Measurements from ENCODE around the gene SLC7A14. TPM values are rescaled to one million over a fixed set of nuclear protein-coding genes. Genes with fewer than 3 reads are reported as not detected.

SLC7A14 gene
- total and polyA plus RNA-seq, 2 experiments from 2014 or later = 0.05 TPM; not detected in 1

DNA sequence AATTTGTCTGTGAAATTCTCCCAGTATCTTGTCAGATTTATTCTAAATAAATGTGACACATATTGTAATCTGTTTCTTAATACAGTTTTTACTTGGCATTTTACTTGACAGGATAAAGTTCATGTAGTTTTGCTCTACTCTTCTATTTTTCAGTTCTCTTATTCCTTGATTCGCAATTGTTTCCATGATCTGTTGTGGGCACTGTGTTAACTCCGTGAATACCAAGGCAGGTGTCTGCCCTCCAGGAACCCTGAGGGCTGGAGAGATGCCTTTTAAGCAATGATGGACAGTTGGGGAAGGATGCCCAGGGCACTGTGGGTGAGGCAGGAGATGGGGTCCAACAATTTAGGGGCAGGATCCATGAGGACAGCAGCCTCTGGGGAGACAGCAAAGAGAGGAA lies 164.1 kb downstream of the SLC7A14 start:
- peak overlapping the region; percentile 59 for H2AFZ ChIP-seq
- in situ Hi-C loops (cut with MboI) = no loop called here
- H3K4me1 ChIP-seq (ENCODE audit: insufficient read depth) = peaks cover 7% of the 10 kb centered on the region
- DNase-seq = peak; percentile 21
- no peak for TF ChIP-seq EZH2 (IDR thresholded peaks at IDR 0.05; ENCODE audit: insufficient read depth, poor library complexity, severe bottlenecking)
- no peak for TF ChIP-seq EZH2phosphoT487 (IDR thresholded peaks at IDR 0.05; ENCODE audit: insufficient read depth, low read depth)
- H3K27ac ChIP-seq = peak overlapping the region; percentile 23
- peaks cover 13% of the 10 kb centered on the region; the same call in 1 of the 2 replicates for H3F3A ChIP-seq (ENCODE audit: insufficient read depth)
- H3K9me3 ChIP-seq (ENCODE audit: low read depth) = no peaks in the 10 kb centered on the region
- H3K9me2 ChIP-seq (ENCODE audit: insufficient read depth) = no peaks in the 10 kb centered on the region
- peaks cover 67% of the 10 kb centered on the region for H3K79me2 ChIP-seq (ENCODE audit: insufficient read depth)
- WGBS, 2 experiments (ENCODE audit: low coverage in 1 of 2, low lambda C conversion rate in 2 of 2, missing lambda C conversion rate in 2 of 2) = 64 to 67% methylated on average over 2 of the region's 2 CpGs
- H3K36me3 ChIP-seq (ENCODE audit: low read depth) = peaks cover 15% of the 10 kb centered on the region
- no peaks in the 10 kb centered on the region for H3K27me3 ChIP-seq (replicated peaks; ENCODE audit: insufficient read depth)
- H3K9ac ChIP-seq = peak overlapping the region; percentile 84
- H3K4me3 ChIP-seq = peak overlapping the region; percentile 82
- H4K20me1 ChIP-seq (ENCODE audit: insufficient read depth) = no peaks in the 10 kb centered on the region
- H3K4me2 ChIP-seq (ENCODE audit: unreplicated experiment) = peak overlapping the region; percentile 93

- Histone ChIP-seq H3K9me3 (ENCODE audit: low read depth) (no peaks in the 10 kb centered on the region), H3K27ac (peak overlapping the region; percentile 23), H3K4me2 (ENCODE audit: unreplicated experiment) (peak overlapping the region; percentile 93), H4K20me1 (ENCODE audit: insufficient read depth) (no peaks in the 10 kb centered on the region), H3K27me3 (replicated peaks; ENCODE audit: insufficient read depth) (no peaks in the 10 kb centered on the region), H2AFZ (peak overlapping the region; percentile 59), H3K4me3 (peak overlapping the region; percentile 82), H3K9me2 (ENCODE audit: insufficient read depth) (no peaks in the 10 kb centered on the region), H3K36me3 (ENCODE audit: low read depth) (peaks cover 9% of the 10 kb centered on the region), H3F3A (ENCODE audit: insufficient read depth) (peaks cover 13% of the 10 kb centered on the region; the same call in 1 of the 2 replicates), H3K9ac (peak overlapping the region; percentile 84), H3K79me2 (ENCODE audit: insufficient read depth) (peaks cover 64% of the 10 kb centered on the region), H3K4me1 (ENCODE audit: insufficient read depth) (peaks cover 7% of the 10 kb centered on the region)
- WGBS, 2 experiments (ENCODE audit: low coverage in 1 of 2, low lambda C conversion rate in 2 of 2, missing lambda C conversion rate in 2 of 2) = 4 to 5% methylated on average over 12 of the region's 12 CpGs
- TF ChIP-seq EZH2 (IDR thresholded peaks at IDR 0.05; ENCODE audit: insufficient read depth, poor library complexity, severe bottlenecking) (no peak), EZH2phosphoT487 (IDR thresholded peaks at IDR 0.05; ENCODE audit: insufficient read depth, low read depth) (no peak)
- peak; percentile 62 for DNase-seq
- in situ Hi-C loops (cut with MboI) = no loop called here
These were observed 164.7 kb downstream of the SLC7A14 start for GRCh38 chr3:170421111-170421641.

- peak overlapping the region; percentile 93 for H3K4me2 ChIP-seq (ENCODE audit: unreplicated experiment)
- H3K9me3 ChIP-seq (ENCODE audit: low read depth) = no peaks in the 10 kb centered on the region
- H3F3A ChIP-seq (ENCODE audit: insufficient read depth) = peaks cover 13% of the 10 kb centered on the region; the same call in 1 of the 2 replicates
- H4K20me1 ChIP-seq (ENCODE audit: insufficient read depth) = no peaks in the 10 kb centered on the region
- H2AFZ ChIP-seq = peak overlapping the region; percentile 89
- WGBS, 2 experiments (ENCODE audit: low coverage in 1 of 2, low lambda C conversion rate in 2 of 2, missing lambda C conversion rate in 2 of 2) = 4 to 7% methylated on average over 17 of the region's 17 CpGs
- H3K36me3 ChIP-seq (ENCODE audit: low read depth) = peaks cover 9% of the 10 kb centered on the region
- H3K9me2 ChIP-seq (ENCODE audit: insufficient read depth) = no peaks in the 10 kb centered on the region
- peak overlapping the region; percentile 82 for H3K4me3 ChIP-seq
- peak overlapping the region; percentile 84 for H3K9ac ChIP-seq
- DNase-seq = peak; percentile 69
- H3K27ac ChIP-seq = peak overlapping the region; percentile 64
- peaks cover 7% of the 10 kb centered on the region for H3K4me1 ChIP-seq (ENCODE audit: insufficient read depth)
- TF ChIP-seq EZH2 (IDR thresholded peaks at IDR 0.05; ENCODE audit: insufficient read depth, poor library complexity, severe bottlenecking) (no peak), EZH2phosphoT487 (IDR thresholded peaks at IDR 0.05; ENCODE audit: insufficient read depth, low read depth) (no peak)
- in situ Hi-C loops (cut with MboI) = no loop called here
- H3K79me2 ChIP-seq (ENCODE audit: insufficient read depth) = peaks cover 59% of the 10 kb centered on the region
- H3K27me3 ChIP-seq (replicated peaks; ENCODE audit: insufficient read depth) = no peaks in the 10 kb centered on the region
These were observed 165.5 kb downstream of the SLC7A14 start for GRCh38 chr3:170420307-170420821.

DNA sequence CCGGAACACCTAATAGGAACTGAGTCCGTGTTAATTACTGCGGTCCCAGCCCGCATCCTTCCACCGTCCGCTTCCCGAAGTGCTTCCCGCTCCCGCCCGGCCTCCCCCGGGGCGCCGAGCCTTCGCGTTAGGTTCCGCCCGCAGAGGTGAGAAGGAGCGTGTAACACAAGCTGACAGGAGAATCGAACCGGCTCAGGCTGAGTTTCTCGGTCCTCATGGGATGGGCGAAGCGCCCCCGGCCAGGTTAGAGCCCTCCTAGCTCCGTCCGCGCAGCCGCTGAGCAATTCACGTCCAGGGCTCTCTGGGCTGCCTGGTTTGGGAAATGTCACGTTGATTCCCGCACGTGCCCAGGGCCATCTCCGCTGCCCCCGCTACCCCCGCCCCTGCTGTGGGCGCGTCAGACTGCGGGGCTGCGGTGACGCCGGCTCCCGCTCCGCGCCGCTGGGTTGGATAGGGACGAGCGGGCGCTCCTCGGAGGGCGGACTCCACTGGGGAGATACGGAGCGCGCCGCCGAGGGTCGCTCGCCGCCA lies 166.3 kb downstream of the SLC7A14 start:
- Histone ChIP-seq H3K4me1 (ENCODE audit: insufficient read depth) (peaks cover 9% of the 10 kb centered on the region), H2AFZ (peak overlapping the region; percentile 89), H3K27me3 (replicated peaks; ENCODE audit: insufficient read depth) (no peaks in the 10 kb centered on the region), H3K4me2 (ENCODE audit: unreplicated experiment) (peak overlapping the region; percentile 93), H3K9me2 (ENCODE audit: insufficient read depth) (no peaks in the 10 kb centered on the region), H3K27ac (peak overlapping the region; percentile 64), H3K9ac (peak overlapping the region; percentile 84), H3K9me3 (ENCODE audit: low read depth) (no peaks in the 10 kb centered on the region), H3K79me2 (ENCODE audit: insufficient read depth) (peaks cover 57% of the 10 kb centered on the region), H4K20me1 (ENCODE audit: insufficient read depth) (no peaks in the 10 kb centered on the region), H3F3A (ENCODE audit: insufficient read depth) (peaks cover 14% of the 10 kb centered on the region; the same call in 1 of the 2 replicates), H3K4me3 (peak overlapping the region; percentile 82), H3K36me3 (ENCODE audit: low read depth) (peaks cover 7% of the 10 kb centered on the region; the same call in 1 of the 2 replicates)
- 3 to 4% methylated on average over 36 to 58 of the region's 58 CpGs for WGBS, 2 experiments (ENCODE audit: low coverage in 1 of 2, low lambda C conversion rate in 2 of 2, missing lambda C conversion rate in 2 of 2)
- DNase-seq = peak; percentile 85
- TF ChIP-seq EZH2phosphoT487 (IDR thresholded peaks at IDR 0.05; ENCODE audit: insufficient read depth, low read depth) (no peak), EZH2 (IDR thresholded peaks at IDR 0.05; ENCODE audit: insufficient read depth, poor library complexity, severe bottlenecking) (no peak)
- in situ Hi-C loops (cut with MboI) = loop anchor here (10.0 kb wide), 1 partner anchor 395 kb away; no protein-coding TSS in a partner anchor

All from GM23248 (cell line).